Lower leg skin (tissue), 4 donors: ENCODE results near the gene KIF26B. TPM values are rescaled to one million over a fixed set of nuclear protein-coding genes. Genes with fewer than 3 reads are reported as not detected.

ENCODE experiments used
- DNase-seq, 2 donors: peaks; one replicate each; pipeline ENCODE4 v3.0.0-alpha.2; 2019; ENCODE audit warnings: low spot score in 2 of 2
- H3K4me3 ChIP-seq: fragments of 200-600 bp; sonication (generic); 2 replicates; pipeline ENCODE4 v1.5.1; 2017; ENCODE audit warnings: mild to moderate bottlenecking, low read depth; ENCODE audit not compliant: poor library complexity, severe bottlenecking
- CTCF ChIP-seq, 3 donors: fragments of 450-650 bp; IDR thresholded peaks; one replicate each; pipeline ENCODE4 v1.5.1; 2016; ENCODE audit warnings: antibody characterized with exemption in 3 of 3, mild to moderate bottlenecking in 3 of 3, moderate library complexity in 2 of 3
- POLR2A ChIP-seq, 2 donors: fragments of 450-650 bp; IDR thresholded peaks; one replicate each; pipeline ENCODE4 v1.6.1; 2016 to 2017; ENCODE audit warnings: antibody characterized with exemption in 2 of 2, mild to moderate bottlenecking in 1 of 2, moderate library complexity in 1 of 2
- WGBS, 2 donors: methylation state at CpG; one replicate each; pipeline ENCODE4 v1.1.5; 2018; 5-methylcytosine and 5-hydroxymethylcytosine counted together
- intact Hi-C: fragments of 100-400 bp; cut with DNase I; formaldehyde crosslinking; loops from one replicate; pipeline ENCODE4 v1.15.0; 2023; ENCODE audit warnings: low total_unique reads
- total RNA-seq, 4 donors: library from RNA; depleted of rRNA; stranded (reverse); fragments of >200 nt; gene quantifications; one replicate each; pipeline ENCODE4 v1.1.0, GENCODE V29; 2016

Gene KIF26B
- total RNA-seq, 4 donors from 2014 or later, result 3.9 to 6.6 (median 5.7) TPM

GRCh38 chr1:245291351-245291750 lies 136.6 kb downstream of the KIF26B start:
- 66 to 67% methylated on average over 4 of the region's 4 CpGs for WGBS, 2 donors
- H3K4me3 ChIP-seq, result no peak overlapping the region
- TF ChIP-seq CTCF (IDR thresholded peaks at IDR 0.05) (no peak), POLR2A (IDR thresholded peaks at IDR 0.05) (no peak)
- DNase-seq, result peak in 1 of 2 donors; percentile 21
- intact Hi-C loops, result no loop called here

GRCh38 chr1:245292141-245292540 lies 137.4 kb downstream of the KIF26B start:
- peak in 1 of 2 donors; percentile 34 for DNase-seq
- intact Hi-C loops, result no loop called here
- WGBS, 2 donors, result 84 to 90% methylated on average over 14 of the region's 14 CpGs
- no peak overlapping the region for H3K4me3 ChIP-seq
- TF ChIP-seq POLR2A (IDR thresholded peaks at IDR 0.05), result no peak
- no peak for TF ChIP-seq CTCF (IDR thresholded peaks at IDR 0.05)

- intact Hi-C loops, result no loop called here
- TF ChIP-seq POLR2A (IDR thresholded peaks at IDR 0.05) (no peak), CTCF (IDR thresholded peaks at IDR 0.05) (no peak)
- 72 to 77% methylated on average over 6 of the region's 6 CpGs for WGBS, 2 donors
- DNase-seq, result peak in 1 of 2 donors; percentile 25
- H3K4me3 ChIP-seq, result no peak overlapping the region
Observed at GRCh38 chr1:245292553-245292952, 137.8 kb downstream of the KIF26B start.

- 80 to 84% methylated on average over 5 of the region's 5 CpGs for WGBS, 2 donors
- no peak for TF ChIP-seq POLR2A (IDR thresholded peaks at IDR 0.05)
- no peak for TF ChIP-seq CTCF (IDR thresholded peaks at IDR 0.05)
- intact Hi-C loops, result no loop called here
Observed at GRCh38 chr1:245294020-245294419, 139.2 kb downstream of the KIF26B start.

GRCh38 chr1:245298781-245299180 lies 144.0 kb downstream of the KIF26B start:
- no peak overlapping the region for H3K4me3 ChIP-seq
- WGBS, 2 donors, result 48 to 51% methylated on average over 12 of the region's 12 CpGs
- TF ChIP-seq POLR2A (IDR thresholded peaks at IDR 0.05), result no peak
- no peak for TF ChIP-seq CTCF (IDR thresholded peaks at IDR 0.05)
- intact Hi-C loops, result no loop called here
- DNase-seq, result peak in 1 of 2 donors; percentile 46

More at GRCh38 chr1:245294020-245294419, 139.2 kb downstream of the KIF26B start:
- H3K4me3 ChIP-seq, result no peak overlapping the region
- DNase-seq, result no peak

- WGBS, 2 donors, result 61 to 63% methylated on average over 10 of the region's 10 CpGs
- intact Hi-C loops, result no loop called here
- TF ChIP-seq CTCF (IDR thresholded peaks at IDR 0.05) (no peak), POLR2A (IDR thresholded peaks at IDR 0.05) (no peak)
- no peak overlapping the region for H3K4me3 ChIP-seq
- no peak for DNase-seq
Observed at GRCh38 chr1:245301162-245301580, 146.4 kb downstream of the KIF26B start.
